Calu3 (cell line): ENCODE results near the gene JADE2. TPM values are rescaled to one million over a fixed set of nuclear protein-coding genes. Genes with fewer than 3 reads are reported as not detected.

Source experiments
- BruUV-seq: library from RNA; stranded (reverse); fragments of 400-500 nt; replicated peaks from 2 replicates; lab custom pipeline; 2021; lab: Mats Ljungman, UMichigan
- CTCF ChIA-PET: fragments of 300-600 bp; sonication (Branson Sonifier 250); formaldehyde crosslinking; loops from one replicate; lab custom pipeline; 2022; ENCODE audit warnings: antibody characterized with exemption; lab: Charles Lee
- DNase-seq: peaks from one replicate; pipeline ENCODE4 v3.0.0; 2022
- H3K27ac Mint-ChIP-seq: one replicate; pipeline ENCODE4 v1.8.0; 2022; ENCODE audit warnings: mixed read lengths; ENCODE audit not compliant: unreplicated experiment
- H3K27me3 Mint-ChIP-seq: one replicate; pipeline ENCODE4 v1.8.0; 2022; ENCODE audit warnings: mixed read lengths; ENCODE audit not compliant: unreplicated experiment
- H3K36me3 Mint-ChIP-seq: one replicate; pipeline ENCODE4 v1.8.0; 2022; ENCODE audit warnings: mild to moderate bottlenecking, moderate library complexity, mixed read lengths; ENCODE audit not compliant: insufficient read depth, unreplicated experiment
- H3K4me1 Mint-ChIP-seq: one replicate; pipeline ENCODE4 v1.8.0; 2022; ENCODE audit warnings: mild to moderate bottlenecking, low read depth, mixed read lengths; ENCODE audit not compliant: unreplicated experiment
- H3K4me3 Mint-ChIP-seq: one replicate; pipeline ENCODE4 v1.8.0; 2022; ENCODE audit warnings: mild to moderate bottlenecking, low read depth, moderate library complexity, mixed read lengths; ENCODE audit not compliant: unreplicated experiment
- H3K9me3 Mint-ChIP-seq: one replicate; pipeline ENCODE4 v1.8.0; 2022; ENCODE audit warnings: low read depth, mixed read lengths; ENCODE audit not compliant: unreplicated experiment
- CTCF ChIP-seq: fragments of 200-600 bp; IDR thresholded peaks from one replicate; pipeline ENCODE4 v1.8.0; 2022; ENCODE audit warnings: antibody characterized with exemption; ENCODE audit not compliant: unreplicated experiment
- intact Hi-C: fragments of 100-400 bp; cut with micrococcal nuclease; formaldehyde crosslinking; loops from one replicate; pipeline ENCODE4 v1.10.0; 2022; ENCODE audit not compliant: unreplicated experiment
- total RNA-seq: library from RNA; stranded (reverse); gene quantifications from 2 replicates; pipeline ENCODE4 v1.2.3, GENCODE V29; 2022

Gene JADE2
- total RNA-seq, 1 experiment from 2014 or later = 93.4 TPM

DNA sequence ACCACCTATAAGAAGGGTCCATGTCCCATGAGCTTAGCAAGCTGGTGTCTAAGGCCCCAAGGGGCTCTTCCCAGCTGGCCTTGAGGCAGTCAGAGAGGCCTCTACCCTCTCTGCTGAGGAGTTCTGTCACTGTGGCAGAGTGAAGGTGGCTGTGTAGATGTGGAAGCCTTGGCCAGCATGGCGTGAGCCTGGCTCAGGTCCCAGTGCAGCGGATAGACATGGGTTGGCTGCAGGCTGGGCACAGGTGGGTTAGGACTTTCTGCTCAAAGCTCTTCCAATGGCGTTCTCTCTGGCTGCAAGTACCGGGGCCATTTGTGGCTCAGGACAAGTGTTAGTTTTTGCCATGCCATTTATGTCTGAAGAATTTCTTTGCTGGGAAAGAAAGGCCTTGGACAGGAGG is 47.3 kb downstream of the JADE2 start:
- H3K9me3 Mint-ChIP-seq = no peaks in the 10 kb centered on the region
- DNase-seq = no peak
- CTCF ChIA-PET = no interaction called here
- peaks cover 43% of the 10 kb centered on the region for H3K4me1 Mint-ChIP-seq
- no peak for TF ChIP-seq CTCF
- BruUV-seq = no TSS peak
- H3K27ac Mint-ChIP-seq = no peak overlapping the region
- no peaks in the 10 kb centered on the region for H3K27me3 Mint-ChIP-seq
- peaks cover 72% of the 10 kb centered on the region for H3K36me3 Mint-ChIP-seq
- intact Hi-C loops = no loop called here
- H3K4me3 Mint-ChIP-seq = no peak overlapping the region

- no peak overlapping the region for H3K4me3 Mint-ChIP-seq
- H3K27me3 Mint-ChIP-seq = no peaks in the 10 kb centered on the region
- no peak for DNase-seq
- no peak overlapping the region for H3K27ac Mint-ChIP-seq
- no TSS peak for BruUV-seq
- H3K4me1 Mint-ChIP-seq = peaks cover 30% of the 10 kb centered on the region
- TF ChIP-seq CTCF = no peak
- intact Hi-C loops = no loop called here
- no peaks in the 10 kb centered on the region for H3K9me3 Mint-ChIP-seq
- CTCF ChIA-PET = interaction anchor here (0.6 kb wide), 2 partner anchors 28 to 182 kb away, joined by 3 read pairs; no protein-coding TSS in a partner anchor
- H3K36me3 Mint-ChIP-seq = peaks cover 71% of the 10 kb centered on the region
Observed at GRCh38 chr5:134574521-134574920, 49.1 kb downstream of the JADE2 start.

- H3K4me3 Mint-ChIP-seq = no peak overlapping the region
- no peaks in the 10 kb centered on the region for H3K27me3 Mint-ChIP-seq
- DNase-seq = no peak
- no peak overlapping the region for H3K27ac Mint-ChIP-seq
- TF ChIP-seq CTCF = no peak
- no TSS peak for BruUV-seq
- peaks cover 23% of the 10 kb centered on the region for H3K4me1 Mint-ChIP-seq
- intact Hi-C loops = loop anchor here (5.0 kb wide), 2 partner anchors 48 to 203 kb away; partner anchors contain the start of genes JADE2 and UBE2B
- CTCF ChIA-PET = interaction anchor here (0.6 to 0.7 kb wide), 2 partner anchors 49 to 163 kb away, joined by 4 to 5 read pairs; partner anchors contain the start of gene CDKN2AIPNL
- H3K36me3 Mint-ChIP-seq = peaks cover 71% of the 10 kb centered on the region
- H3K9me3 Mint-ChIP-seq = no peaks in the 10 kb centered on the region
Observed at GRCh38 chr5:134575316-134575715, 49.8 kb downstream of the JADE2 start.

- CTCF ChIA-PET = interaction anchor here (1.0 kb wide), 1 partner anchor 21 kb away, joined by 3 read pairs; no protein-coding TSS in a partner anchor
- TF ChIP-seq CTCF = no peak
- no TSS peak for BruUV-seq
- DNase-seq = no peak
- peaks cover 65% of the 10 kb centered on the region for H3K36me3 Mint-ChIP-seq
- no peaks in the 10 kb centered on the region for H3K9me3 Mint-ChIP-seq
- H3K4me1 Mint-ChIP-seq = peaks cover 19% of the 10 kb centered on the region
- intact Hi-C loops = loop anchor here (2.0 to 5.0 kb wide), 3 partner anchors 49 to 274 kb away; partner anchors contain the start of genes JADE2 and UBE2B
- H3K27ac Mint-ChIP-seq = peak overlapping the region; percentile 39
- no peaks in the 10 kb centered on the region for H3K27me3 Mint-ChIP-seq
- H3K4me3 Mint-ChIP-seq = no peak overlapping the region
Observed at GRCh38 chr5:134576386-134577021, 51.0 kb downstream of the JADE2 start.
